Choroid plexus epithelial cell (primary cell): ENCODE results near the gene BRF1.
A peak's percentile ranks its signal among the peaks of the same experiment; 100 is the strongest.
"Not testable (repeated sequence)": the region's sequence is repeated elsewhere in the genome, so short reads cannot be mapped to it uniquely, and the experiment has no call there.

Experiments
- DNase-seq: peaks from one replicate; pipeline ENCODE4 v3.0.0-alpha.2; 2010; ENCODE audit warnings: low read depth
- H3K4me3 ChIP-seq: 2 replicates; pipeline ENCODE4 v1.5.1; 2011; ENCODE audit warnings: low read depth, mild to moderate bottlenecking, control low read depth, low read length, moderate library complexity
- CTCF ChIP-seq: conservative IDR thresholded peaks from 2 replicates; pipeline ENCODE4 v1.5.1; 2011; ENCODE audit warnings: low read depth, mild to moderate bottlenecking, control low read depth, inconsistent platforms, low read length, moderate library complexity

The BRF1 gene

GRCh38 chr14:105299654-105300541, 903 bp downstream of the BRF1 start:
- TF ChIP-seq CTCF: no peak
- H3K4me3 ChIP-seq: peak overlapping the region; percentile 91
- no peak for DNase-seq

- DNase-seq, H3K4me3 ChIP-seq: not testable (repeated sequence)
Measured at GRCh38 chr14:105297311-105297710, 3.5 kb downstream of the BRF1 start.

GRCh38 chr14:105294142-105294597, 6.6 kb downstream of the BRF1 start:
- no peak for TF ChIP-seq CTCF
- H3K4me3 ChIP-seq: no peak overlapping the region
- peak; percentile 25 for DNase-seq

- no peak for DNase-seq
- no peak for TF ChIP-seq CTCF
- H3K4me3 ChIP-seq: no peak overlapping the region
Measured at GRCh38 chr14:105292826-105293711, 7.7 kb downstream of the BRF1 start.

- peak; percentile 24 for TF ChIP-seq CTCF
- DNase-seq: peak; percentile 9
- H3K4me3 ChIP-seq: no peak overlapping the region
Measured at GRCh38 chr14:105290621-105291346, 10.0 kb downstream of the BRF1 start.

- H3K4me3 ChIP-seq, DNase-seq: not testable (repeated sequence)
Measured at GRCh38 chr14:105288936-105289335, 11.9 kb downstream of the BRF1 start.

- no peak for DNase-seq
- TF ChIP-seq CTCF: no peak
Measured at GRCh38 chr14:105287249-105288102, 13.3 kb downstream of the BRF1 start.

More at GRCh38 chr14:105287249-105288102, 13.3 kb downstream of the BRF1 start:
- H3K4me3 ChIP-seq: no peak overlapping the region
